GM23338 (cell line): Measurements from ENCODE around the gene RPUSD1. TPM values are rescaled to one million over a fixed set of nuclear protein-coding genes. Genes with fewer than 3 reads are reported as not detected.

Experiments used
- ATAC-seq: fragments of 200-7000 bp; cut with Tn5 transposase; 3 replicates; pipeline ENCODE4 v1.9.1; 2020
- DNase-seq: peaks from one replicate; pipeline ENCODE4 v3.0.0-alpha.2; 2015; ENCODE audit warnings: low spot score
- H2AFZ ChIP-seq: fragments of 200-600 bp; sonication (generic); 2 replicates; pipeline ENCODE4 v1.8.0; 2016; ENCODE audit warnings: antibody characterized with exemption, mild to moderate bottlenecking, moderate library complexity
- H3F3A ChIP-seq: fragments of 200-600 bp; sonication (generic); replicated peaks from 2 replicates; pipeline ENCODE4 v1.8.0; 2017; ENCODE audit warnings: antibody characterized with exemption, mixed run types, low read depth
- H3K27ac ChIP-seq: fragments of 200-600 bp; sonication (generic); 2 replicates; pipeline ENCODE4 v1.6.1; 2016; ENCODE audit warnings: low read depth
- H3K27me3 ChIP-seq: fragments of 200-600 bp; sonication (generic); 2 replicates; pipeline ENCODE4 v1.8.0; 2016; ENCODE audit warnings: mild to moderate bottlenecking, mixed run types, moderate library complexity; ENCODE audit not compliant: insufficient read depth
- H3K36me3 ChIP-seq: fragments of 200-600 bp; sonication (generic); 2 replicates; pipeline ENCODE4 v1.8.0; 2016; ENCODE audit warnings: mild to moderate bottlenecking; ENCODE audit not compliant: insufficient read depth
- H3K4me1 ChIP-seq: fragments of 200-600 bp; sonication (generic); 2 replicates; pipeline ENCODE4 v1.8.0; 2016; ENCODE audit warnings: mild to moderate bottlenecking, moderate library complexity; ENCODE audit not compliant: insufficient read depth
- H3K4me2 ChIP-seq: fragments of 200-600 bp; sonication (generic); 2 replicates; pipeline ENCODE4 v1.7.1; 2017; ENCODE audit warnings: mixed run types
- H3K4me3 ChIP-seq: fragments of 200-600 bp; sonication (generic); 2 replicates; pipeline ENCODE4 v1.6.1; 2016; ENCODE audit warnings: mixed run types
- H3K79me2 ChIP-seq: fragments of 200-600 bp; sonication (generic); replicated peaks from 2 replicates; pipeline ENCODE4 v1.8.0; 2017; ENCODE audit warnings: mild to moderate bottlenecking; ENCODE audit not compliant: insufficient read depth
- H3K9me2 ChIP-seq: fragments of 200-600 bp; sonication (generic); 2 replicates; pipeline ENCODE4 v1.8.0; 2017; ENCODE audit not compliant: insufficient read depth
- H4K20me1 ChIP-seq: fragments of 200-600 bp; sonication (generic); replicated peaks from 2 replicates; pipeline ENCODE4 v1.8.0; 2017; ENCODE audit warnings: mild to moderate bottlenecking; ENCODE audit not compliant: insufficient read depth
- H3K27ac Mint-ChIP-seq: 2 replicates; pipeline ENCODE4 v1.8.0; 2020; ENCODE audit warnings: inconsistent platforms, mild to moderate bottlenecking, moderate library complexity, mixed read lengths
- H3K27me3 Mint-ChIP-seq: 3 replicates; pipeline ENCODE4 v1.8.0; 2022; ENCODE audit warnings: low read depth, mild to moderate bottlenecking, moderate library complexity, mixed read lengths, inconsistent platforms; ENCODE audit not compliant: insufficient read depth, poor library complexity
- H3K36me3 Mint-ChIP-seq: 3 replicates; pipeline ENCODE4 v1.8.0; 2021; ENCODE audit warnings: low read depth, mild to moderate bottlenecking, inconsistent platforms, moderate library complexity, mixed read lengths
- H3K4me1 Mint-ChIP-seq: 3 replicates; pipeline ENCODE4 v1.8.0; 2020; ENCODE audit warnings: mild to moderate bottlenecking, inconsistent platforms, mixed read lengths
- H3K4me3 Mint-ChIP-seq: 3 replicates; pipeline ENCODE4 v1.8.0; 2021; ENCODE audit warnings: moderate library complexity, mild to moderate bottlenecking, inconsistent platforms, mixed read lengths
- H3K9me3 Mint-ChIP-seq: 3 replicates; pipeline ENCODE4 v1.8.0; 2020; ENCODE audit warnings: moderate library complexity, mild to moderate bottlenecking, inconsistent platforms, mixed read lengths
- ETS1 ChIP-seq: IDR thresholded peaks from 2 replicates; pipeline ENCODE4 v1.6.1; 2016; ENCODE audit warnings: antibody characterized with exemption
- EZH2 ChIP-seq: fragments of 200-600 bp; sonication (generic); IDR thresholded peaks from one replicate; pipeline ENCODE4 v1.8.0; 2017; ENCODE audit warnings: antibody characterized with exemption, mild to moderate bottlenecking, low read depth; ENCODE audit not compliant: unreplicated experiment
- EZH2phosphoT487 ChIP-seq: fragments of 200-600 bp; sonication (generic); IDR thresholded peaks from one replicate; pipeline ENCODE4 v1.8.1; 2018; ENCODE audit warnings: antibody characterized with exemption; ENCODE audit not compliant: unreplicated experiment
- JUNB ChIP-seq: IDR thresholded peaks from one replicate; pipeline ENCODE4 v1.6.1; 2016; ENCODE audit warnings: antibody characterized with exemption; ENCODE audit not compliant: unreplicated experiment
- NANOG ChIP-seq: IDR thresholded peaks from 2 replicates; pipeline ENCODE4 v1.6.1; 2016; ENCODE audit warnings: antibody characterized with exemption, borderline replicate concordance
- POLR2AphosphoS5 ChIP-seq: IDR thresholded peaks from 2 replicates; pipeline ENCODE4 v1.6.1; 2016; ENCODE audit warnings: antibody characterized with exemption, low read depth
- STAT1 ChIP-seq: IDR thresholded peaks from one replicate; pipeline ENCODE4 v1.6.1; 2016; ENCODE audit warnings: antibody characterized with exemption; ENCODE audit not compliant: unreplicated experiment
- ZNF114 ChIP-seq: fragments of 250-450 bp; sonication (Bioruptor Pico); IDR thresholded peaks from 2 replicates; pipeline ENCODE4 v1.5.0; 2020; ENCODE audit warnings: mild to moderate bottlenecking, moderate library complexity
- ZNF331 ChIP-seq: fragments of 250-450 bp; sonication (Bioruptor Pico); IDR thresholded peaks from 2 replicates; pipeline ENCODE4 v1.5.0; 2020; ENCODE audit warnings: low read depth, mild to moderate bottlenecking, moderate library complexity
- ZNF462 ChIP-seq: fragments of 250-450 bp; sonication (Bioruptor Pico); IDR thresholded peaks from 2 replicates; pipeline ENCODE4 v1.5.0; 2020; ENCODE audit warnings: mild to moderate bottlenecking, moderate library complexity
- polyA plus RNA-seq: library from polyadenylated mRNA; unstranded; fragments of >200 nt; fragmentation: Nextera tagmentation; extraction: Ambion mirVana; gene quantifications from 2 replicates; pipeline ENCODE4 v1.2.1, GENCODE V29; 2016
- total RNA-seq: library from RNA; depleted of rRNA; stranded (reverse); fragments of >200 nt; shearing (Covaris generic); gene quantifications from 2 replicates; pipeline ENCODE4 v1.2.3, GENCODE V29; 2014
- TF ChIP-seq, protein P1 (sequence below): IDR thresholded peaks from one replicate; pipeline ENCODE4 v1.6.1; 2018; ENCODE audit warnings: antibody characterized with exemption; ENCODE audit not compliant: unreplicated experiment
- TF ChIP-seq, protein P2 (sequence below), 2 experiments: fragments of 200-600 bp in 1 of 2; sonication (generic) in 1 of 2; conservative IDR thresholded peaks; 2 replicates each; pipeline versions ENCODE4 v1.5.1 to v1.6.1; 2016 to 2017; ENCODE audit warnings: antibody characterized with exemption in 2 of 2, low read depth in 2 of 2, mild to moderate bottlenecking in 2 of 2, moderate library complexity in 1 of 2

RPUSD1 gene
- total and polyA plus RNA-seq, 2 experiments from 2014 or later, result 19.1 to 79.5 TPM

DNA sequence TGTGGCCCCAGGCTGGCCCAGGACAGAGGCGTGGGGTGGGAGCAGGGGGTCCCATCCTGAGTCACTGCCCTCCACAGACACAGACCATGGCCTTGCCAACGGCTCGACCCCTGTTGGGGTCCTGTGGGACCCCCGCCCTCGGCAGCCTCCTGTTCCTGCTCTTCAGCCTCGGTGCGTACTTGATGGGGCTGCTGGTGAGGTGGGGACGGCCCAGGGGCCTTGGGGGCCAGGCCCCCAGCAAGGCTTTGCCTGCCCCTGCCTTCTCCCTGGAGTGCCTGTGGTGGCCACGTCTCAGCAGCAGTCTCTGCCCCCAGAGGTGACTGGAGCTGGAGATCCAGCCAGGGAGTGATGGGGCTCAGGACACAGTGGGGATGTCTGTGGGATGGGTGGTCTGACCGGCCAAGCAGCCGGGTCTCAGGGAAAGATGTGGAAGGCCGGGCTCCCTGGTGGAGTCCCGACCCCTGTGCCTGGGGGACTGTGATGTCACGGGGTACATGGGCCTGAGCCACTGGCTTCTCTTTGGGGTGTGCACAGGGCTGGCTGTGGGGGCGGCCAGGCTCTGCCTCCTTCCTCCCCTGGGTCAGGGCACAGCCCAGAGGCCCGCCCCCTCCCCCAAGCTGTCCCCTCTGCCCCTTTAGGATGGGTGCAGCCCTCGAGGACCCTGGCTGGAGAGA is 25.4 kb downstream of the RPUSD1 start:
- Mint-ChIP-seq H3K27ac (no peak overlapping the region), H3K27me3 (peaks cover 15% of the 10 kb centered on the region), H3K4me1 (no peaks in the 10 kb centered on the region; the same call in 1 of the 3 replicates), H3K9me3 (no peaks in the 10 kb centered on the region; the same call in 2 of the 3 replicates), H3K36me3 (no peaks in the 10 kb centered on the region), H3K4me3 (no peak overlapping the region)
- DNase-seq (no peak), ATAC-seq (no peak)
- TF ChIP-seq STAT1 (no peak), EZH2phosphoT487 (no peak), ZNF462 (CRISPR knock-in tag) (no peak), JUNB (no peak), ETS1 (no peak), EZH2 (no peak), NANOG (no peak), ZNF331 (CRISPR knock-in tag) (no peak), ZNF114 (CRISPR knock-in tag) (no peak), POLR2AphosphoS5 (no peak)
- TF ChIP-seq, protein P1, sequence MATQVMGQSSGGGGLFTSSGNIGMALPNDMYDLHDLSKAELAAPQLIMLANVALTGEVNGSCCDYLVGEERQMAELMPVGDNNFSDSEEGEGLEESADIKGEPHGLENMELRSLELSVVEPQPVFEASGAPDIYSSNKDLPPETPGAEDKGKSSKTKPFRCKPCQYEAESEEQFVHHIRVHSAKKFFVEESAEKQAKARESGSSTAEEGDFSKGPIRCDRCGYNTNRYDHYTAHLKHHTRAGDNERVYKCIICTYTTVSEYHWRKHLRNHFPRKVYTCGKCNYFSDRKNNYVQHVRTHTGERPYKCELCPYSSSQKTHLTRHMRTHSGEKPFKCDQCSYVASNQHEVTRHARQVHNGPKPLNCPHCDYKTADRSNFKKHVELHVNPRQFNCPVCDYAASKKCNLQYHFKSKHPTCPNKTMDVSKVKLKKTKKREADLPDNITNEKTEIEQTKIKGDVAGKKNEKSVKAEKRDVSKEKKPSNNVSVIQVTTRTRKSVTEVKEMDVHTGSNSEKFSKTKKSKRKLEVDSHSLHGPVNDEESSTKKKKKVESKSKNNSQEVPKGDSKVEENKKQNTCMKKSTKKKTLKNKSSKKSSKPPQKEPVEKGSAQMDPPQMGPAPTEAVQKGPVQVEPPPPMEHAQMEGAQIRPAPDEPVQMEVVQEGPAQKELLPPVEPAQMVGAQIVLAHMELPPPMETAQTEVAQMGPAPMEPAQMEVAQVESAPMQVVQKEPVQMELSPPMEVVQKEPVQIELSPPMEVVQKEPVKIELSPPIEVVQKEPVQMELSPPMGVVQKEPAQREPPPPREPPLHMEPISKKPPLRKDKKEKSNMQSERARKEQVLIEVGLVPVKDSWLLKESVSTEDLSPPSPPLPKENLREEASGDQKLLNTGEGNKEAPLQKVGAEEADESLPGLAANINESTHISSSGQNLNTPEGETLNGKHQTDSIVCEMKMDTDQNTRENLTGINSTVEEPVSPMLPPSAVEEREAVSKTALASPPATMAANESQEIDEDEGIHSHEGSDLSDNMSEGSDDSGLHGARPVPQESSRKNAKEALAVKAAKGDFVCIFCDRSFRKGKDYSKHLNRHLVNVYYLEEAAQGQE, result no peak
- TF ChIP-seq, protein P2, sequence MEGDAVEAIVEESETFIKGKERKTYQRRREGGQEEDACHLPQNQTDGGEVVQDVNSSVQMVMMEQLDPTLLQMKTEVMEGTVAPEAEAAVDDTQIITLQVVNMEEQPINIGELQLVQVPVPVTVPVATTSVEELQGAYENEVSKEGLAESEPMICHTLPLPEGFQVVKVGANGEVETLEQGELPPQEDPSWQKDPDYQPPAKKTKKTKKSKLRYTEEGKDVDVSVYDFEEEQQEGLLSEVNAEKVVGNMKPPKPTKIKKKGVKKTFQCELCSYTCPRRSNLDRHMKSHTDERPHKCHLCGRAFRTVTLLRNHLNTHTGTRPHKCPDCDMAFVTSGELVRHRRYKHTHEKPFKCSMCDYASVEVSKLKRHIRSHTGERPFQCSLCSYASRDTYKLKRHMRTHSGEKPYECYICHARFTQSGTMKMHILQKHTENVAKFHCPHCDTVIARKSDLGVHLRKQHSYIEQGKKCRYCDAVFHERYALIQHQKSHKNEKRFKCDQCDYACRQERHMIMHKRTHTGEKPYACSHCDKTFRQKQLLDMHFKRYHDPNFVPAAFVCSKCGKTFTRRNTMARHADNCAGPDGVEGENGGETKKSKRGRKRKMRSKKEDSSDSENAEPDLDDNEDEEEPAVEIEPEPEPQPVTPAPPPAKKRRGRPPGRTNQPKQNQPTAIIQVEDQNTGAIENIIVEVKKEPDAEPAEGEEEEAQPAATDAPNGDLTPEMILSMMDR (conservative IDR thresholded peaks at IDR 0.05; ENCODE audit: low read depth in 2 of 2), result no peak
- H3K4me2 ChIP-seq, result no peak overlapping the region
- no peaks in the 10 kb centered on the region for H3K4me1 ChIP-seq
- H3K79me2 ChIP-seq, result no peaks in the 10 kb centered on the region
- no peaks in the 10 kb centered on the region for H3F3A ChIP-seq
- H3K36me3 ChIP-seq, result no peaks in the 10 kb centered on the region
- no peaks in the 10 kb centered on the region for H3K9me2 ChIP-seq
- H3K4me3 ChIP-seq, result no peak overlapping the region
- H2AFZ ChIP-seq, result no peak overlapping the region
- H3K27me3 ChIP-seq, result no peaks in the 10 kb centered on the region
- H3K27ac ChIP-seq, result no peak overlapping the region
- H4K20me1 ChIP-seq, result no peaks in the 10 kb centered on the region
